Fibroblast of the conjunctiva (primary cell): ENCODE data around the gene KIF22.

Experiments used
- DNase-seq: peaks from one replicate; pipeline ENCODE4 v3.0.0-alpha.2; 2010; ENCODE audit warnings: low read depth

The KIF22 gene

DNA sequence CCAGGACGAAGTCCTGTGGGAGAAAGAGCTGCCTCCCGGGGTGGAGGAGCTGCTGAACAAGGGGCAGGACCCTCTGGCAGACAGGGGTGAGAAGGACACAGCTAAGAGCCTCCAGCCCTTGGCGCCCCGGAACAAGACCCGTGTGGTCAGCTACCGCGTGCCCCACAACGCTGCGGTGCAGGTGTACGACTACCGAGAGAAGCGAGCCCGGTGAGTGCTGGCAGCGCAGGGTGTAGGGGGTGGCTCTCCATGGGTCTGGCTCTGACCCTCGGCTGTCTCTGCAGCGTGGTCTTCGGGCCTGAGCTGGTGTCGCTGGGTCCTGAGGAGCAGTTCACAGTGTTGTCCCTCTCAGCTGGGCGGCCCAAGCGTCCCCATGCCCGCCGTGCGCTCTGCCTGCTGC, 51.1 kb downstream of the KIF22 start:
- DNase-seq, result no peak

DNA sequence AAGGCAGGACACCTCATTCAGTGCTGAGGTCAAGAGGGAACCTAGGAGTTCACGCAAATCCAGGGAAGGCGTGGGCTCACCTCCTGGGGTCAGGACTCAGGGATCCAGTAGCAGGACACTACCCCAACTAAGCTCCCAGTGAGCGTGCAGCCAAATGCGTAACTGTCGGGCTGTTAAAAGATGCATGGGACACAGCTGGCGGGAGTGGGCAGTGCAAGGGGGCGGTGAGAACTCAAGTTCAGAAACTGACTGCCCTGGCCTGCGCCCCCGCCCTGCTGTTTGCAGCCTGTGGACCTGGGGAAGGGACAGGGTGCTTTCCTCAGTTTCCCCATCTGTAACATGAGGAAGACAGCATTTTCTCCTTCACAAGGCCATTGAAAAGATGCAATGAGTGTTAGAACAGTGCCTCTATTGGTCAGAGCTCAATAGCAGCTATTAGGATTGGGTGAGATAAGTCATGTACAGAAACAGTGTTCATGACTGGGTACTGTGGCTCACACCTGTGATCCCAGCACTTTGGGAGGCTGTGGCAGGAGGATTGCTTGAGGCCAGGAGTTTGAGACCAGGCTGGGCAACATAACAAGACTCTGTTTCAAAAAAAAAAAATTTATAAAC, 52.3 kb downstream of the KIF22 start:
- no peak for DNase-seq

DNA sequence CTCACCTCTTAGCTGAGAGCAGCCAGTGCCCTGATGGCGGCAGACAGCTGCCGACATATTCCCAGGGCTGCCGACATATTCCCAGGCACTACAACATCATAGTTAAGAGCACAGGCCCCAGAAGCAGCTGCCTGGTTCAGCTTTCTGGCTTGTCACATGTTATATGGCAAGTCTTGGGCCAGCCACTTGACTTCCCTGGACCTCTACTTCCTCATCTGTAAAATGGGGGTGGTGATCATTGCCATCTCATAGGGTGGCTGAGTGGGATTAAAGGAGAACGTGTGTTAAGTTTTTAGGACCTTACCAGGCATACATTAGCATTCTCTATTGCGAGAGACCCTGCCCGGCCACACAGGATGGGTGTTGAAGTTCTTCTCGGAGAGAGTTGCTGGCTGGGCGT, 53.4 kb downstream of the KIF22 start:
- DNase-seq, result no peak

DNA sequence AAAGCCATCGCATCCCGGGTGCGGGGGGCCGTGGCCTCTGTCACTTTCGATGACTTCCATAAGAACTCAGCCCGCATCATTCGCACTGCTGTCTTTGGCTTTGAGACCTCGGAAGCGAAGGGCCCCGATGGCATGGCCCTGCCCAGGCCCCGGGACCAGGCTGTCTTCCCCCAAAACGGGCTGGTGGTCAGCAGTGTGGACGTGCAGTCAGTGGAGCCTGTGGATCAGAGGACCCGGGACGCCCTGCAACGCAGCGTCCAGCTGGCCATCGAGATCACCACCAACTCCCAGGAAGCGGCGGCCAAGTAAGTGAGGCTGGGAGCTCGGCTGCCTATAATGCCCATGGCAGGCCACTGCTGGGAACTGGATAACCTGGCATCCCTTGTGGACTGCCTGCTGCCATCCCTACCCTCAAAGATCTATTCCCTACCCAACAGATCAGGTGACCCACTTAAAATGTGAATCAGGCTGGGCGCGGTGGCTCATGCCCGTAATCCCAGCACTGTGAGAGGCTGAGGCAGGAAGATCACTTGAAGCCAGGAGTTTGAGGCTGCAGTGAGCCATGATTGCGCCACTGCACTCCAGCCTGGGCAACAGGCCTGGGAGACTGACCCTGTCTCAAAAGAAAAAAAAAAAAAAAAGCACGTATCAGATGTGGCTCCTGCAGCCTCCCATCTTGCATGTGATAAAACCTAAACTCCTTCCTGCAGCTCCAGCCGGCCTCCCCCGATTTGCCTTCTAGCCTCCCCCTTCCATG, 54.2 kb downstream of the KIF22 start:
- DNase-seq, result no peak

DNA sequence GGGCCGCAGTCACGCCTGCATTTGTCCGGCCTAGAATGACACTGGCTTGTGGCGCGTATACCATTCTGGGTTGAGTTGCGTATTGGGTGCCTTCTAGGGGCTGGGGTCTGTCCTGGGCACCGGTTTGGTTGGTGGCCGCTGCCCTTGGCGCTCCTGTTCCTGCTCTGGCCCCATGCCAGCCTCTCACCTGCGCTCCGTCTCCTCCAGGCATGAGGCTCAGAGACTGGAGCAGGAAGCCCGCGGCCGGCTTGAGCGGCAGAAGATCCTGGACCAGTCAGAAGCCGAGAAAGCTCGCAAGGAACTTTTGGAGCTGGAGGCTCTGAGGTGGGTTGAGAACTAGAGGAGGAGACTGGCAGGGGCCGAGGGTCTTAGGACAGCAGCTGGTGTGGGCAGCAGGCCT, 55.1 kb downstream of the KIF22 start:
- DNase-seq, result no peak

DNA sequence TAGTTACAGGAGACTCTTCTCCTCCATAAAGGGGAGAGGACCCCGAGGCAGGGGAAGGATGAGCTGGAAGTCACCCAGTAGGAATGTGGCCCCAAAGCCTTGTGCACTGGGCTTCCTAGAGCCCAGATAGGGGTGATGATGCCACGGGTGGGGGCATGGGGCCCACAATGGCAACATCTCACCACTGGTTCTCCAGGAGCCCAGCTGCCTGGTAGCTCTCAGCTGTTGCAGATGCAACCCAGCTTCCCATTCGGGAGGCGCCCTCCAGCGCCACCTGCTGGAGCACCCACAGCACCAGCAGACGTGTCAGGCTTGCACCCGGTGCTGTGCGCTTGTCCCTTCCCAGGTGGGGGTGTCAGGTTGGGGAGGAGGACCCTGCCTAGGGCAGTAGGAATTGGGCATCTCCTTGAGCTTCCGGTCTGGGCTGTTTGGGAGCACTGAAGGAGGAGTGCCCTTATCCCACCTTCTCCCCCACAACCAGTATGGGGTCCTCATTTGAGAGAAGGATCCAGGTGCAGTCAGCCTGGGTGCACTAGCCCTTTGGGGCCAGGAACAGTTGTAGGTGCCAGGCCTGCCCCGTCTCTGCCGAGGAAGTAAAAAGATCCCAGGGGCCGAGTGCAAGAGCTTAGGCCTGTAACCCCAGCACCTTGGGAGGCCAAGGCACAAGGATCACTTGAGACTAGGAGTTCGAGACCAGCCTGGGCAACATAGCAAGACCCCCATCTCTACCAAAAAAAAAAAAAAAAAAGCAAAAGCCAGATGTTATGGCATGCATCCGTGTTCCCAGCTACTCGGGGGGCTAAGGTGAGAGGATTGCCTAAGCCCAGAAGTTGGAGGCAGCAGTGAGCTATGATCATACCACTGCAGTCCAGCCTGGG, 58.1 kb downstream of the KIF22 start:
- DNase-seq, result peak; percentile 49

DNA sequence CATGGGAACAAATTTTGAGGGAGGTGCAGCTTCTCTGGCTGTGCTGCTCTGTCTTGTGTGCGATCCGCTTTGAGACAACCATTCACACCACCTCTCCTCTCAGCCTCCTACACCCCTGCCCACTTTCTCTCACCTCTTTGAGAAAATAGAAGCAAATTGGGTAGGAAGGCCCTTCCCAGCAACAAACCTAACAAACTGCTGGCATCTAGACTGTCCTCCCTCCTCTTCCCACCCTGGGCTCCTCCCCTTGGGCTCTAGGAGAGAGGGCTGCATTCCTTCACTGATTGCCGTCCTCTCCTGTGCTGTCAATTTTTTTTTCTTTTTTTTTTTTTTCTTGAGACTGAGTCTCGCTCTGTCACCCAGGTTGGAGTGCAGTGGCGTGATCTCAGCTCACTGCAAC, 59.0 kb downstream of the KIF22 start:
- DNase-seq, result no peak

DNA sequence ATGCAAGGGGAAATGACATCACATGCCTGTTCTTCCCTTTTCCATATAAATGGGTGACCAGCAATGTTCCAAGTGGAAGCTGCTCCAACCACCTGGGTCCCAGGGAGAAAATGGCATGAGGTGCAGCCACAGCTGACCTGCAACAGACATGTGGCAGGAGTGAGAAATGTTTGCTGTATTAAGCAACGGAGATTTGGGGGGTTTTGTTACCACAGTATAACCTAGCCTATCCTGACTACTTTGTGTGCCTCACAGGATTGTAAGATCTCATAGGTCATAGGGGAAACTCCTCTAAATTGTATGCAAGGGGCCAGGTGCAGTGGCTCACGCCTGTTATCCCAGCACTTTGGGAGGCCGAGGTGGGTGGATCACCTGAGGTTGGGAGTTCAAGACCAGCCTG, 60.4 kb downstream of the KIF22 start:
- no peak for DNase-seq

DNA sequence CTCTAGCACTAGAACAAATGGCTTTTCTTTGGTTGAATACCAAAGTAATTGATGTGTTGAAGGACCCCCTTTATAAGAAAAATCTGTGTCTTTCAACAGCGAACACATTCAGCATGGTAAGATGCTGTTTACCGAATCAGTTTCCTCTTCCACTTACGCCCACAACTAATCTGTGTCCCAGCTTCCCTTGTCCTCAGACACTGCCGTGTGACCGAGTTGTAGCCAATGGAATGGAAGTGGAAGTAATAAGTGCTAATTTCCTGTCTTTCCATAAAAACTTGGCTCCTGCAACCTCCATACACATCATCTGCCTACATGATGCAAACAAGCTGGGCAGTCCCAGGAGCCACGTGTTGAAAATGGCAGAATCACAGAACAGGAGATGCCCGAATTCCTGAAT, 62.1 kb downstream of the KIF22 start:
- peak; percentile 48 for DNase-seq

DNA sequence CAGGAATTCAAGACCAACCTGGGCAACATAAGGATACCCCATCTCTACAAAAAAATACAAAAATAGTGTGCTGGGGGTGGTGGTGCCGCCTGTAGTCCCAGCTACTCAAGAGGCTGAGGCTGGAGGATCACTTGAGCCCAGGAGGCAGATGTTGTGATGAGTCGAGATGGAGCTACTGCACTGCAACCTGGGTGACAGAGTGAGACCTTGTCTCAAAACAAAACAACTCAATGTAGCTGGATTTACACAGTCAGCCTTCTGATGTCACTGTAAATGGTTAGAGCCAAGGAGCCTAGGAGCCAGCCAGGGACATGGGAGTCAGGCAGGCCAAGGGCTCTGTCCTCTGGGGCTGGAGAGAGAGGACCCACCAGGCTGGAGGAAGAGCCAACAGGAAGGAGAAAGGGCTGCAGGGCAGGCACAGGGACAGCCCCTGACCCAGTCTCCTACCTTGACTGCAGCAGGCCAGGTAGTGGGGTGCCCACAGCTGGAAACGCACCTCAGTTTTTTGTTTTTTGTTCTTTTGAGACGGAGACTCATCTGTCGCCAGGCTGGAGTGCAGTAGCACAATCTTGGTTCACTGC, 64.1 kb downstream of the KIF22 start:
- no peak for DNase-seq
